HG03457 (cell line): Measurements from ENCODE around the gene ARHGAP6.

Experiments
- ATAC-seq: cut with Tn5 transposase; IDR thresholded peaks from one replicate; pipeline ENCODE4 v1.9.1; 2021; ENCODE audit warnings: moderate number of reproducible peaks; ENCODE audit not compliant: unreplicated experiment

The ARHGAP6 gene

GRCh38 chrX:11188664-11189063 lies 477.1 kb downstream of the ARHGAP6 start:
- ATAC-seq = no peak

DNA sequence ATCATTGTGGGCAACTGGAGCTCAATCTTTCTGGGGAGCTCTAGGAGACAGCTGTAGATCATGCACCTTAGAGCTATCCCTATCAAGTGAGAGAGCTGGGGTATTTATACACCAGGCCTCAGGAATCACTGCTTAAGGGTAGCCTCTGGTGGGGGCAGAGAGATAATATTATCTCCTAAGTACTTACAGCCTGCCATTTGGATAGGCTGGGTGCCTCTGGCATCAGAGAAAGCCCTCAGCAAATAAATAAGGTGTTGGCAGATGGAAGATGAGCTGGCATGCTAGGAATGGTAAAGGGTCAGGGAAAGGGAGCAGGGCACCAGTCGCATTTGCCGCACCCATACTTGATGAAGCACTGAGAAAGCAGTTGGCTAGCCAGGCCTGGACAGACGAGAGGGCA lies 478.7 kb downstream of the ARHGAP6 start:
- no peak for ATAC-seq

DNA sequence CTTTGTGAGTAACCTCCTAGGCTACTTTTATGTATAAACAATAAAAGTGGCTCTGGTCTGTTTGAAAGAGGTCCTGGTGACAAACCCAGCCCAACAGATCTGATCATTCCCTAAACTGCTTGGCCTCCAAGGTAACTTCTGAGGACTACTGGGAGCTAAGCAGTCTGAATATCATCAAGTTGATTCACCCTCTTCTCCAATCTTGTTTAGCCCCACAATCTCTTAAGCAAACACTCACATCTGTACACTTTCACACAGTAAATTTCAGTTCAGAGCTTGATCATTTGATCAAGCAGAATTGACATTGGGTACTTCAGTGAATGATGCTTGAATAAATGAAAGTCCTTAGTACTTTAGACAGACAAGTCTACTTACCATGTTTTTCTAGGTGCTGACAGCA lies 479.9 kb downstream of the ARHGAP6 start:
- no peak for ATAC-seq

DNA sequence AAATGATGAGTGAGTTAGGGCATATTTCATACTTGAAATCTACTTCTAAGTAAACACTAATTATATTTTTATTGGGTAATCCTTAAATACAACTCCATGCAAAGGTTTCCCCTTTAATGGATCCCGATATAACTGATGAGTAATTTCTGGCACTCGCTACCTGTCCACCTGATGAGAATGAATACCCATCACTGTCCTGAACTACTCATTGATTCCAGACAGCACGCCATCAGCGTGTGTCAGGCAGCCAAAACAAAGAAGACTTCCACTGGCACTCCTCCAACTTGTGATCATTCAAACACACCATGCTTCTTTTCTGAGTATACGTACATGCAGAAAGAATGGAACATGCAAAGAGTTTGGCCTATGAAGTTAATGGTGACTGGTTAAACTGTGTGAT lies 485.1 kb downstream of the ARHGAP6 start:
- no peak for ATAC-seq

DNA sequence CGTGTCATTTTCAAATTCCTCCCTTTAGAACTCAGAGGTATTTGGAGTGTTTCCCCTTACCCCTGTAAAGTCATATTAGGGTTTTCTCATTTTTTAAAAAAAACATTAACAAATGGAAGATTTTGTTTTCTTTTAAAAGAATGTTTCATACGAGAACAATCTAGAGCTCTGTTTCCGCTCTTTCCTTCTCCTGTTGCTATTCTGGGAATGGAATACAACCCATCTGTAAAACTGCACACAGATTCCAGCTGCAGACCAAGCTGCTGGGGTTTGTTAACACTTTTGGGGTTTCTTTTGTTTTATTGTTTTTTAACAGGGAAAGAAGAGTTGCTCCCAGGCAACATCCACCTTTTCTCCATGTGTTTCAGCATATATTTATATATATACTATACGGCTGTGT lies 493.3 kb downstream of the ARHGAP6 start:
- ATAC-seq = no peak

GRCh38 chrX:11171956-11172355 lies 493.8 kb downstream of the ARHGAP6 start:
- no peak for ATAC-seq

DNA sequence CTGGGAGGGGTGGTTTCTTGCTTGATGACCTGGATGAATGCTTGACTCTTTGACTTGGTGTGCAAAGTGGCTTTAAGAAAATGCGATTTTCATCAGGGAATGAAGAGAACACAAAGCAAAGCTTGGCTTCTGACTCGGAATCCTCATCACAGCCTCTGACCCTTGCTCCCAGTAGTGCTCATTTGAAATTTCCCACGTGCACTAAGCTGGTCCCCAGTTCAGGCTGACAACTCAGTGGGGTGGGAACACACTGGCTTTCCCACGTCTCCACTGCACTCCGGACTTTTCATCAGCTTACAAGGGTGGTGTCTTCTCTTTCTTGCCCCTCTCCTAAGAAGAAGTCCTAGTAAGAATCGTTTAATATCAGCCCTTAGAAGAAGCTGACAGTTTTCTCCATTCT lies 501.3 kb downstream of the ARHGAP6 start:
- no peak for ATAC-seq

GRCh38 chrX:11159149-11159548 lies 506.6 kb downstream of the ARHGAP6 start:
- ATAC-seq = no peak

DNA sequence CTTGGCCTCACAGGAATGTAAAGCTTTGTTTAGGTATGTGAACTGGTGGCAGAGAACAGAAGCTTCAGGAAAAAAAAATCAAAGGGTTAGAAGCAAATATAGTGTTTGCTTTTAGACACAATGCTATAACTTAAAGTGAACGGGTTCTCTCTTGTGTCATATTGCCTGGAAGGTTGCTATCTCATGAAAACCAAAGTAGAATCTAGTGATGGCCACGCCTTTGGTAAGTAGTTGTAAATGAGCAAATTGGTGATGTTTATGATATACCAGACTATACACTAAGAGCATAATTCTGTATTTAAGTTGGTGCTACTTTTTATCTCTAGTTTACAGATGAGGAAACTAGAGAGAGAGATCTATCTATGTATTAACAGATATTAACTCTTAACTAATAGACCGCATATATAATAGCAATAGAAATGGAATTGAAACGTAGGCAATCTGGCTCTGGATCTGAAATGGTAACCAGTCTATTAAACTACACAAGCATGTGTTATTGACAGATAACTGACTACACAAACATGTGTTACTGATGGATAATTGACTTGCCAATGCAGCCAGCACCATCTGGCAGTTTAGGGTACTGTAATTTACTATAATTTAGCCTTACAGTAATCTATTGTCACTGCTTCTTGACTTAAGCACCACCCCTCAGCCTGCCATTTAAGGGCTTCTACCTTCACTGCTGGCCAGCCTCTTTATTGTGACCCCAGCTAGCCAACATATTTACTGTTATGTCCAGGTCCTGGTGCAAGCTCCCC lies 513.7 kb downstream of the ARHGAP6 start:
- ATAC-seq = no peak

GRCh38 chrX:11148401-11148800 lies 517.3 kb downstream of the ARHGAP6 start:
- ATAC-seq = no peak

- no peak for ATAC-seq
These were observed 519.3 kb downstream of the ARHGAP6 start for GRCh38 chrX:11146411-11146810.

GRCh38 chrX:11143931-11144678 lies 521.6 kb downstream of the ARHGAP6 start:
- ATAC-seq = no peak

DNA sequence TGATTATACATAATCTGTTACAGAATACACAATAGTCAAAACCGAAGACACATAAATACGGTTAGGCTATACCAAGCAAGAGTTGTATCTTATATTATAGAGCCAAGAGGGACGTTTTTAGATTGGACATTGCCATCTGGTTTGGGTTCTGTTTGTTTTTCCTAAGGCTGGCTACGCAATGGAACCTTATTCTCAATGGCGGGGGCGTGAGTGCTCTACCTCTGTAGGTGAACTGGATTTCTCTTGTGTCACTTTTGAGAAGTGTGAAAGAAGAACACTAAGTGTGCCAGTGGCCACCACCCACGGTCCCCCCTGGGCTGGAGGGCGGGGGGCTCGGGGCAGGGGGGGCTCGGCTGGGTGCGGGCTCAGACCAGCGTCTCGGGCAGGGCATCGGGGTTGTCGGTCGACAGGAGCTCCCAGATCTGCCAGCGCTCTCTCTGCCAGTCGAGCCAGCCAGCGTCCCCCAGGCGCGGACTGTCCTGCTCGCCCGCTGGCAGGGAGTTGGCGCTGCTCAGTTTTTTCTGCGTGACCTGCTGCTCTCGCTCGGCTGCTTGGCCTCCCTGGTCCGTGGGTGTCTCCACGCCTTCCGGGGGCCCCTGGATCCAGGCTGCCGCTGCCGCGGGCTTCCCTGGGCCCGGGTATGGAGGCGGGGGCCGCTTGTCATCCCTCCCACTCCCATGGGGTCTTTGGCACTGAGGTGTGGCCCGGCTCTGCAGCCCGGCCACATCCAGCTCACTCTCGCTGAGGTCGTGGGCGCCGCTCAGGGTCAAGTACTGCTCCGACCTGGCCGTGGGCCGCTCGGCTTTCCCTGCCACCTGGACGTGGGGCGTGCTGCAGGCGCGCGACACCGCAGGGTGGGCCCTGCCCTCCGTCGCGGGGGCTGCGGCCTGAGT lies 527.0 kb downstream of the ARHGAP6 start:
- no peak for ATAC-seq

DNA sequence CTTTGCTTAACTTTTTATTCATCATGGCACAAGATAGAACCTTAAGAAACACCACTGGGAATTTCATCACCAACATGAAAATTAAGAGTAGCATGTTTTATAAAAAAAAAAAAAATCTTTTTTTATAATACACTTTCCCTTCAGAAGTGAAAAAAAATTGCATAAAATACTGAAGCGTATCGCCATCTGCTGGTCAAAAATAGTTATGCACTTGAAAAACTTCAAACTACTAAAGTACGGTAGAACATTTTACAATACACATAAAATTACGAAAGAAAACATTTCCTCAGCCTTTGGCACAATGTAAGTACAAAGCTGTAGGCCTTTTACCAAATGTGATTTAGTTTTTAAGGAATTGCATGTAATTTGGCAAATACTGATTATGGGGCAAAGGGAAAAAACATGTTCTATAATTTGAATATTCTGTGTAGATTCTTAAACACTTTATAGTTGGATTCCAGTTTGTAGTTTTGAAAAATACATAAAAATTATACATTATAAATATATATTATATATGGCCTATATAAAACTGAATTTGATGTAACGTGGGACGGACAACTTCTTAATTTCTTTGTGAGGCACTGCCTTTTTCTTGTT lies 528.1 kb downstream of the ARHGAP6 start:
- ATAC-seq = no peak

GRCh38 chrX:11135564-11136185 lies 530.0 kb downstream of the ARHGAP6 start:
- ATAC-seq = no peak

DNA sequence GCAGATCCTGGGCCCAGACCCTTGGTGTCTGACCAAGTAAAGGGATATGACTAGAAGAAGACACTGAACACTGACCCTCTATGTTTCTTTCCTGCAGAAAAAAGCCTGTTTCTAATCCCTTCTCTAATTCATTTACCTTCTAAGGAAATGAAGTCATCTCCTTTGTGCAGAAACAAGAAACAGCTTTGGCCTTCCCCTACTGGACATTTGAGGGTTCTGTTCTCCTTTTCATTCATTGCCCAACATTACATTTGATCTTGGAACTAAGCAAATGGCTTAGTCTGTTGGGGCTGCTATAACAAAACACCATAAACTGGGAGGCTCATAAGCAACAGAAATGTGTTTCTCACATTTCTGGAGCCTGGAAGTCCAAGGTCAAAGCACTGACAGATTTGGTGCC lies 534.6 kb downstream of the ARHGAP6 start:
- ATAC-seq = no peak

GRCh38 chrX:11130136-11130535 lies 535.6 kb downstream of the ARHGAP6 start:
- no peak for ATAC-seq

DNA sequence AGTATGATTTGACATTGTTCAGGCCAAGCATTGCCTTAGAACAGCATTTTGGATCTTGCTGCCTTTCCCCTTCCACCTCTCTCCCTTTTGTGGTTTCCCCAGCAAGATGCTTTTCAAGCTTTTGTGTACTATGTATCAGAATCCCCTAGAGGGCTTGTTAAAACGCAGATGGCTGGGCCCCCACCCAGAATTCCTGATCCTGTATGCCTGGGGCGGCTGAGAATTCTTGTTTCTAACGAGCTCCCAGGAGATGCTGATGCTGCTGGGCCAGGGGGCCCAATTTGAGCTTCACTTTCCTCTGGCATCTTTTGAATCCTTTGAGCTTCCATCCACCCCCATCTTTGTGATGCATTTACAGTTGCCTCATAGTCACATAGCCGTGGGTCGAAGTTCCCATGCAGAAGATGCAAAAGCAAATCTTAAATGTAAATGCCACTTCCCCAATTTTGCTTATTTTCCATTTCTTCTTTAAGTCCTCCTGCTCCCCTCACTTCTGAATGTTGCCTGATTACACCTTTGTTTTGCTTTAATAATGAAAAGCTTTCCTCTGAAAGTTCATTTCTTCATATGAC lies 536.1 kb downstream of the ARHGAP6 start:
- no peak for ATAC-seq

GRCh38 chrX:11125060-11125459 lies 540.7 kb downstream of the ARHGAP6 start:
- no peak for ATAC-seq

DNA sequence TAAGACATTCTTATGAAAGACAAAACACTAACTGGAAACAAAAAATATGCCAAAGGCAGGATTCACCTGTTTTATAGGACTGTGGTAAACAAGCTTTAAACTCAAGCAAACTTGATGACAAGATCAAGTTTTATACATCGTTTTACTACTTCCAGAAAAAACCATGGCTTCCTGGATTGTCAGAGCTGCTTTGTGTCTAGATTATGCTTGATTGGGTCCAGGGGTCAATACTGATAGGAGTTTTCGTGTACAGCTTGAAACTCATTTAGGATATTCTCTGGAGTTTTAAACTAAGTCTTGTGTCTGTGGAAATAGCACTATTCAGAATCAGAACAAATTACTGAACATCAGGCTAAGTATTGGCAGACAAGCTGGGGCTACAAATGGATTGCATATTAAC lies 541.6 kb downstream of the ARHGAP6 start:
- ATAC-seq = no peak
